Right lobe of liver (tissue), 6 donors: ENCODE data around the gene PRSS1. TPM values are rescaled to one million over a fixed set of nuclear protein-coding genes. Genes with fewer than 3 reads are reported as not detected.
"Not testable (repeated sequence)": the region's sequence is repeated elsewhere in the genome, so short reads cannot be mapped to it uniquely, and the experiment has no call there.

Experiments
- ATAC-seq, 4 donors: fragments of 200-7000 bp; cut with Tn5 transposase; one replicate each; pipeline ENCODE4 v1.9.1; 2020; ENCODE audit warnings: mild to moderate bottlenecking in 4 of 4, moderate library complexity in 4 of 4
- DNase-seq, 3 donors: peaks; one replicate each; pipeline ENCODE4 v3.0.0-alpha.2; 2020
- H3K27ac ChIP-seq, 3 donors: fragments of 200-600 bp; one replicate each; pipeline ENCODE4 v1.8.0; 2022
- H3K27me3 ChIP-seq, 2 donors: fragments of 200-600 bp; one replicate each; pipeline ENCODE4 v1.8.0; 2022
- H3K36me3 ChIP-seq, 4 donors: fragments of 200-600 bp; sonication (generic) in 1 of 4; one replicate each; pipeline versions ENCODE4 v1.5.1 to v1.8.0; 2017 to 2022; ENCODE audit warnings: control low read depth in 1 of 4
- H3K4me1 ChIP-seq, 4 donors: fragments of 200-600 bp; sonication (generic) in 1 of 4; one replicate each; pipeline versions ENCODE4 v1.5.1 to v1.8.0; 2017 to 2022; ENCODE audit warnings: control low read depth in 1 of 4
- H3K4me3 ChIP-seq, 3 donors: fragments of 200-600 bp; one replicate each; pipeline ENCODE4 v1.8.0; 2022
- H3K9me3 ChIP-seq, 4 donors: fragments of 200-600 bp; sonication (generic) in 1 of 4; one replicate each; pipeline versions ENCODE4 v1.5.1 to v1.8.0; 2017 to 2022; ENCODE audit warnings: control low read depth in 1 of 4
- CTCF ChIP-seq, 4 donors: fragments of 200-600 bp in 3 of 4; fragments of 450-650 bp in 1 of 4; IDR thresholded peaks; one replicate each; pipeline versions ENCODE4 v1.5.1 to v1.8.0; 2016 to 2022; ENCODE audit warnings: antibody characterized with exemption in 4 of 4, mild to moderate bottlenecking in 2 of 4
- POLR2A ChIP-seq: fragments of 450-650 bp; IDR thresholded peaks from one replicate; pipeline ENCODE4 v1.6.1; 2017; ENCODE audit warnings: antibody characterized with exemption, mild to moderate bottlenecking
- WGBS: methylation state at CpG from one replicate; pipeline ENCODE4 v1.1.6; 2018; ENCODE audit warnings: low coverage, low lambda C conversion rate; ENCODE audit not compliant: insufficient coverage; ENCODE audit errors: missing lambda C conversion rate; 5-methylcytosine and 5-hydroxymethylcytosine counted together
- intact Hi-C, 2 donors: fragments of 100-400 bp; cut with DNase I; formaldehyde crosslinking; loops; one replicate each; pipeline versions ENCODE4 v1.11.2 to v1.14.1; 2022
- total RNA-seq, 6 experiments: library from RNA; depleted of rRNA in 2 of 6; stranded (reverse); fragments of >200 nt in 2 of 6; fragmentation: NEBNext Ultra II Directional in 3 of 6; extraction: Animal tissue kit (Norgen Biotek cat#: 25700) in 3 of 6; gene quantifications; one replicate each; pipeline versions ENCODE4 v1.1.0 to v1.2.4, GENCODE V29; 2016 to 2023
- donor health status: DM: no; HTN: yes; CAD: no.
- donor health status: DM: no; HTN: no; CAD: no.
- donor health status: DM: no; HTN: no; CAD: no.
- donor health status: DM: no; HTN: yes; CAD: no.
- donor health status: DM: no; HTN: yes; CAD: no.

Gene PRSS1
- total RNA-seq, 6 experiments from 2014 or later, result not detected

GRCh38 chr7:142759433-142759832, 10.2 kb downstream of the PRSS1 start:
- intact Hi-C loops, result no loop called here
- Histone ChIP-seq H3K27me3 (no peaks in the 10 kb centered on the region), H3K36me3 (no peaks in the 10 kb centered on the region), H3K27ac (no peak overlapping the region), H3K9me3 (no peaks in the 10 kb centered on the region), H3K4me3 (no peak overlapping the region), H3K4me1 (no peaks in the 10 kb centered on the region)
- no peak for ATAC-seq
- TF ChIP-seq POLR2A (no peak), CTCF (IDR thresholded peaks at IDR 0.05) (no peak)
- WGBS, result 54% methylated on average over 1 of the region's 1 CpG
- DNase-seq, result no peak

GRCh38 chr7:142760071-142760642, 10.9 kb downstream of the PRSS1 start:
- Histone ChIP-seq H3K4me3 (no peak overlapping the region), H3K27ac (no peak overlapping the region), H3K36me3 (no peaks in the 10 kb centered on the region), H3K4me1 (no peaks in the 10 kb centered on the region), H3K9me3 (no peaks in the 10 kb centered on the region), H3K27me3 (no peaks in the 10 kb centered on the region)
- no peak for TF ChIP-seq CTCF (IDR thresholded peaks at IDR 0.05)
- no peak for TF ChIP-seq POLR2A
- WGBS, result 70% methylated on average over 4 of the region's 5 CpGs
- intact Hi-C loops, result no loop called here
- DNase-seq (no peak), ATAC-seq (no peak)

- DNase-seq, H3K9me3 ChIP-seq, intact Hi-C loops, H3K27ac ChIP-seq, H3K4me1 ChIP-seq, H3K27me3 ChIP-seq, ATAC-seq, H3K4me3 ChIP-seq, H3K36me3 ChIP-seq: not testable (repeated sequence)
- WGBS, result 52% methylated on average over 2 of the region's 2 CpGs
Measured at GRCh38 chr7:142761606-142762005, 12.3 kb downstream of the PRSS1 start.

- WGBS, result 55% methylated on average over 1 of the region's 1 CpG
- no peak for ATAC-seq
- Histone ChIP-seq H3K36me3 (no peaks in the 10 kb centered on the region), H3K27ac (no peak overlapping the region), H3K9me3 (no peaks in the 10 kb centered on the region), H3K27me3 (no peaks in the 10 kb centered on the region), H3K4me3 (no peak overlapping the region), H3K4me1 (no peaks in the 10 kb centered on the region)
- intact Hi-C loops, result no loop called here
- DNase-seq, result no peak
- no peak for TF ChIP-seq CTCF (IDR thresholded peaks at IDR 0.05)
Measured at GRCh38 chr7:142762104-142762503, 12.8 kb downstream of the PRSS1 start.

- no peaks in the 10 kb centered on the region for H3K4me1 ChIP-seq
- no peaks in the 10 kb centered on the region for H3K9me3 ChIP-seq
- TF ChIP-seq POLR2A, result no peak
- no peak for TF ChIP-seq CTCF (IDR thresholded peaks at IDR 0.05)
- WGBS, result 47% methylated on average over 3 of the region's 3 CpGs
- H3K27me3 ChIP-seq, result no peaks in the 10 kb centered on the region
- H3K36me3 ChIP-seq, result no peaks in the 10 kb centered on the region
- ATAC-seq (no peak), DNase-seq (no peak)
- no peak overlapping the region for H3K27ac ChIP-seq
- intact Hi-C loops, result no loop called here
- no peak overlapping the region for H3K4me3 ChIP-seq
Measured at GRCh38 chr7:142767451-142767850, 18.2 kb downstream of the PRSS1 start.
